SU-DHL-6 (cell line): Measurements from ENCODE around the gene FOXN3.

Source experiments
- CTCF ChIP-seq: fragments of 200-600 bp; sonication (generic); IDR thresholded peaks from one replicate; pipeline ENCODE4 v1.5.1; 2017; ENCODE audit warnings: antibody characterized with exemption, mild to moderate bottlenecking, low read length, moderate library complexity; ENCODE audit not compliant: insufficient read depth, poor library complexity, severe bottlenecking
- EZH2phosphoT487 ChIP-seq: fragments of 200-600 bp; sonication (generic), shearing (Covaris generic); conservative IDR thresholded peaks from 2 replicates; pipeline ENCODE4 v1.6.1; 2018; ENCODE audit warnings: mild to moderate bottlenecking, antibody characterized with exemption, low read length, moderate library complexity, mixed read lengths

- TF ChIP-seq CTCF (no peak), EZH2phosphoT487 (no peak)
These were observed 108.6 kb downstream of the FOXN3 start for GRCh38 chr14:89308232-89308959.
